Measurements from ENCODE around the gene CKM. TPM values are rescaled to one million over a fixed set of nuclear protein-coding genes. Genes with fewer than 3 reads are reported as not detected.
"Not testable (repeated sequence)": the region's sequence is repeated elsewhere in the genome, so short reads cannot be mapped to it uniquely, and the experiment has no call there.

Gene CKM
- total RNA-seq, 4 donors from 2014 or later: 0.66 to 1.4 (median 1.1) TPM; not detected in 1

DNA sequence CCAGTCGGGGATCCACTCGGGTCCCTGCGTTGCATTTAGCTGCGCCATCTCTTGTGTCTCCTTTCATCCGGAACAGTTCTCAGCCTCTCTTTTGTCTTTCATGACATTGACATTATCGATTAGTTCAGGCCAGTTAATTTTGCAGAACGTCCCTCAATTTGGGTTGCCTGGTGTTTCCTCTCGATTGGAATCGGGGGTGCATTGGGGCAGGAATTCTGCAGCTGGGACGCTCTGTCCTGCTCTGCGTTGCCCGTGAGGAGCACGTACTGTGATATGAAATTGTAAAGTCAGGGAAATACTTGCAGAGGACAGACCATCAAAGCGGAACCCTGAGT is 49.2 kb downstream of the CKM start:
- TF ChIP-seq POLR2A (IDR thresholded peaks at IDR 0.05; ENCODE audit: low read depth) (no peak), POLR2AphosphoS5 (IDR thresholded peaks at IDR 0.05) (no peak), CTCF (IDR thresholded peaks at IDR 0.05) (no peak), EP300 (IDR thresholded peaks at IDR 0.05) (no peak)
- Histone ChIP-seq H3K4me1 (no peaks in the 10 kb centered on the region), H3K27me3 (no peaks in the 10 kb centered on the region), H3K4me3 (no peak overlapping the region), H3K27ac (replicated peaks in 1 of 4) (no peak overlapping the region), H3K9me3 (no peaks in the 10 kb centered on the region), H3K36me3 (peaks cover 20 to 100% (median 84%) of the 10 kb centered on the region in 4 donors)
- WGBS: 87% methylated on average over 14 of the region's 14 CpGs
- no peak for DNase-seq (ENCODE audit: extremely low spot score)
- intact Hi-C loops (cut with DNase I): no loop called here

- TF ChIP-seq EP300 (IDR thresholded peaks at IDR 0.05): no peak
- TF ChIP-seq POLR2AphosphoS5 (IDR thresholded peaks at IDR 0.05): no peak
- no peak for TF ChIP-seq CTCF (IDR thresholded peaks at IDR 0.05)
- no peak for TF ChIP-seq POLR2A (IDR thresholded peaks at IDR 0.05; ENCODE audit: low read depth)
- H3K4me3 ChIP-seq: no peak overlapping the region
- H3K27ac ChIP-seq (replicated peaks in 1 of 4): no peak overlapping the region
- no peaks in the 10 kb centered on the region for H3K27me3 ChIP-seq
- peaks cover 16 to 100% (median 81%) of the 10 kb centered on the region in 4 donors for H3K36me3 ChIP-seq
- no peak for DNase-seq (ENCODE audit: extremely low spot score)
- WGBS: 76% methylated on average over 6 of the region's 7 CpGs
- H3K9me3 ChIP-seq: no peaks in the 10 kb centered on the region
- intact Hi-C loops (cut with DNase I): no loop called here
- H3K4me1 ChIP-seq: no peaks in the 10 kb centered on the region
Measured at GRCh38 chr19:45271735-45272108, 51.0 kb downstream of the CKM start.

GRCh38 chr19:45271098-45271734 is 51.5 kb downstream of the CKM start:
- H3K9me3 ChIP-seq: no peaks in the 10 kb centered on the region
- intact Hi-C loops (cut with DNase I): no loop called here
- no peak overlapping the region for H3K4me3 ChIP-seq
- no peaks in the 10 kb centered on the region for H3K4me1 ChIP-seq
- peaks cover 16 to 100% (median 79%) of the 10 kb centered on the region in 4 donors for H3K36me3 ChIP-seq
- no peak for DNase-seq (ENCODE audit: extremely low spot score)
- no peak for TF ChIP-seq CTCF (IDR thresholded peaks at IDR 0.05)
- TF ChIP-seq POLR2AphosphoS5 (IDR thresholded peaks at IDR 0.05): no peak
- no peak for TF ChIP-seq POLR2A (IDR thresholded peaks at IDR 0.05; ENCODE audit: low read depth)
- TF ChIP-seq EP300 (IDR thresholded peaks at IDR 0.05): no peak
- H3K27me3 ChIP-seq: no peaks in the 10 kb centered on the region
- H3K27ac ChIP-seq (replicated peaks in 1 of 4): no peak overlapping the region
- WGBS: 83% methylated on average over 19 of the region's 21 CpGs

DNA sequence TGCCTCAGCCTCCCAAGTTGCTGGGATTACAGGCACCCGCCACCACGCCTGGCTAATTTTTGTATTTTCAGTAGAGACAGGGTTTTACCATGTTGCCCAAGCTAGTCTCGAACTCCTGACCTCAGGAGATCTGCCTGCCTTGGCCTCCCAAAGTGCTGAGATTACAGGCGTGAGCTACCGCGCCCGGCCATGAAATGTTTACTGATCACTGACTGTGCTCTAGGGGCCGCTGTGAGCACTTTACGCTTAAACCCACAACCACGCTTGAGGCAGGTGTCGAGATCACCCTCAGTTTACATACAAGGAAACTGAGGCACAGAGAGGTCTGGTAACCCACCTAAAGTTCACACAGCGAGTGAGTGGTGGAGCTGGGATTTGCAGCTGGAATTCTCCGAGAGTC is 52.7 kb downstream of the CKM start:
- H3K27ac ChIP-seq (replicated peaks in 1 of 4); DNase-seq (ENCODE audit: extremely low spot score); H3K4me3 ChIP-seq; H3K9me3 ChIP-seq; H3K27me3 ChIP-seq; H3K4me1 ChIP-seq; intact Hi-C loops (cut with DNase I): not testable (repeated sequence)
- WGBS: 100% methylated on average over 11 of the region's 13 CpGs
- H3K36me3 ChIP-seq: peaks cover 16 to 95% (median 75%) of the 10 kb centered on the region in 4 donors

GRCh38 chr19:45267296-45267695 is 55.4 kb downstream of the CKM start:
- WGBS: 95% methylated on average over 11 of the region's 12 CpGs

GRCh38 chr19:45265375-45265774 is 57.3 kb downstream of the CKM start:
- 87% methylated on average over 5 of the region's 5 CpGs for WGBS
- H3K4me3 ChIP-seq: no peak overlapping the region

More at GRCh38 chr19:45267296-45267695, 55.4 kb downstream of the CKM start:
- H3K9me3 ChIP-seq: no peaks in the 10 kb centered on the region
- no peaks in the 10 kb centered on the region for H3K4me1 ChIP-seq
- H3K4me3 ChIP-seq: no peak overlapping the region
- no peak overlapping the region for H3K27ac ChIP-seq (replicated peaks in 1 of 4)
- no peak for DNase-seq (ENCODE audit: extremely low spot score)
- no peak for TF ChIP-seq POLR2AphosphoS5 (IDR thresholded peaks at IDR 0.05)
- intact Hi-C loops (cut with DNase I): no loop called here
- no peaks in the 10 kb centered on the region for H3K27me3 ChIP-seq
- peaks cover 16 to 93% (median 58%) of the 10 kb centered on the region in 4 donors for H3K36me3 ChIP-seq

More at GRCh38 chr19:45265375-45265774, 57.3 kb downstream of the CKM start:
- TF ChIP-seq POLR2A (IDR thresholded peaks at IDR 0.05; ENCODE audit: low read depth): no peak
- TF ChIP-seq POLR2AphosphoS5 (IDR thresholded peaks at IDR 0.05): no peak
- TF ChIP-seq CTCF (IDR thresholded peaks at IDR 0.05): no peak
- TF ChIP-seq EP300 (IDR thresholded peaks at IDR 0.05): no peak
- H3K36me3 ChIP-seq: peaks cover 8 to 79% (median 46%) of the 10 kb centered on the region in 4 donors
- DNase-seq (ENCODE audit: extremely low spot score): no peak
- H3K9me3 ChIP-seq: no peaks in the 10 kb centered on the region
- H3K27ac ChIP-seq (replicated peaks in 1 of 4): no peak overlapping the region
- no peaks in the 10 kb centered on the region for H3K4me1 ChIP-seq
- intact Hi-C loops (cut with DNase I): no loop called here
- H3K27me3 ChIP-seq: no peaks in the 10 kb centered on the region
